Stimulated activated CD4-positive, alpha-beta T cell treated with anti-CD3 and anti-CD28 coated beads, Interleukin-2, amount 100 ng/mL, for 4 hours (primary cell): ENCODE measurements around the gene SLC22A17.
"Not testable (repeated sequence)": the region's sequence is repeated elsewhere in the genome, so short reads cannot be mapped to it uniquely, and the experiment has no call there.

ENCODE experiments used
- DNase-seq: peaks from one replicate; pipeline ENCODE4 v3.0.0-alpha.2; 2020; ENCODE audit warnings: low read depth

SLC22A17 gene

GRCh38 chr14:23339506-23340268, 13.0 kb downstream of the SLC22A17 start:
- DNase-seq = no peak

- DNase-seq = no peak
Observed at GRCh38 chr14:23335623-23336022, 17.1 kb downstream of the SLC22A17 start.

- peak; percentile 59 for DNase-seq
Observed at GRCh38 chr14:23327947-23328744, 24.5 kb downstream of the SLC22A17 start.

- no peak for DNase-seq
Observed at GRCh38 chr14:23326491-23327332, 26.0 kb downstream of the SLC22A17 start.

- DNase-seq = not testable (repeated sequence)
Observed at GRCh38 chr14:23325746-23326145, 26.9 kb downstream of the SLC22A17 start.

GRCh38 chr14:23324993-23325392, 27.7 kb downstream of the SLC22A17 start:
- no peak for DNase-seq

- no peak for DNase-seq
Observed at GRCh38 chr14:23324455-23324846, 28.2 kb downstream of the SLC22A17 start.

GRCh38 chr14:23323838-23324454, 28.7 kb downstream of the SLC22A17 start:
- DNase-seq = no peak

GRCh38 chr14:23322568-23323517, 29.8 kb downstream of the SLC22A17 start:
- DNase-seq = no peak

- peak; percentile 44 for DNase-seq
Observed at GRCh38 chr14:23321572-23322547, 30.8 kb downstream of the SLC22A17 start.

GRCh38 chr14:23320584-23321571, 31.8 kb downstream of the SLC22A17 start, which contains the start of gene PABPN1:
Gene PABPN1, plus strand, starts transcription at chr14:23321457. Its CDS starts 13 bp downstream, at chr14:23321470.
- peak; percentile 96 for DNase-seq

- no peak for DNase-seq
Observed at GRCh38 chr14:23319746-23320583, 32.7 kb downstream of the SLC22A17 start.

- DNase-seq = no peak
Observed at GRCh38 chr14:23316300-23316699, 36.4 kb downstream of the SLC22A17 start.

GRCh38 chr14:23310546-23310945, 42.1 kb downstream of the SLC22A17 start:
- DNase-seq = no peak

GRCh38 chr14:23308721-23309445, 43.8 kb downstream of the SLC22A17 start:
- DNase-seq = no peak
